Measurements from ENCODE around the gene MUC5AC.
"Not testable (repeated sequence)": the region's sequence is repeated elsewhere in the genome, so short reads cannot be mapped to it uniquely, and the experiment has no call there.

MUC5AC gene

DNA sequence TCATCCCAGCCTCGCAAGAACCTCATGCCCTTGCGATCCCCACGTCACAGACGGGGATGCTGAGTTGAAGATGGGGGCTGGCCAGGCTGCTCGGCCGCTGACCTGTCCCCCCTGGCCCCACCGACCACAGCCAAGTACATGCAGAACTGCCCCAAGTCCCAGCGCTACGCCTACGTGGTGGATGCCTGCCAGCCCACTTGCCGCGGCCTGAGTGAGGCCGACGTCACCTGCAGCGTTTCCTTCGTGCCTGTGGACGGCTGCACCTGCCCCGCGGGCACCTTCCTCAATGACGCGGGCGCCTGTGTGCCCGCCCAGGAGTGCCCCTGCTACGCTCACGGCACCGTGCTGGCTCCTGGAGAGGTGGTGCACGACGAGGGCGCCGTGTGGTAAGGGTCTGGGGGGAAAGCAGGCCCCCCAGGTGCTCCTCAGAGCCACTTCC is 75.1 kb downstream of the MUC5AC start:
- DNase-seq = no peak

GRCh38 chr11:1233351-1234053 is 75.7 kb downstream of the MUC5AC start:
- no peak for DNase-seq

DNA sequence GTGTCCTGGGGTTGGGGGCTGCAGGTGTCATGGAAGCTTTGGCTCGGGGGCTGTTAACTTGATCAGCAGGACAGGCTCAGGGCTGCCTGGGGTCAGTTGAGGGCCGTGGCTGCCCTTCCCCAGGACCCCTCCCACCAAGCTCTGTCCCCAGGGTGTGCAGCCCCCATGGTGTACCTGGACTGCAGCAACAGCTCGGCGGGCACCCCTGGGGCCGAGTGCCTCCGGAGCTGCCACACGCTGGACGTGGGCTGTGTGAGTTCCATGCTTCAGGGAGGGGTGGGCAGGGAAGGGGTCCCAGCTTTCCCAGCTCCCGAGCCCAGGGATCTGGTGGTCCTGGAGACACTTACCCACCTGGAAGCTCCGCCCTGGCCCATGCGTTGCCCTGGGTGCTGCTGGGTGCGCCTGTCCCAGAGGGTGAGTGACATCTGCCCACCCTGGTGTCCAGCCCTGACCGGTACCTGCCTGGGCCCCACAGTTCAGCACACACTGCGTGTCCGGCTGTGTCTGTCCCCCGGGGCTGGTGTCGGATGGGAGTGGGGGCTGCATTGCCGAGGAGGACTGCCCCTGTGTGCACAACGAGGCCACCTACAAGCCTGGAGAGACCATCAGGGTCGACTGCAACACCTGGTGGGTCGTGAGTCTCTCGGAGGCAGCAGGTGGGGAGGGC is 76.4 kb downstream of the MUC5AC start:
- no peak for DNase-seq

- DNase-seq = no peak
Observed at GRCh38 chr11:1234771-1235305, 77.1 kb downstream of the MUC5AC start.

GRCh38 chr11:1235306-1235900 is 77.7 kb downstream of the MUC5AC start:
- DNase-seq = no peak

DNA sequence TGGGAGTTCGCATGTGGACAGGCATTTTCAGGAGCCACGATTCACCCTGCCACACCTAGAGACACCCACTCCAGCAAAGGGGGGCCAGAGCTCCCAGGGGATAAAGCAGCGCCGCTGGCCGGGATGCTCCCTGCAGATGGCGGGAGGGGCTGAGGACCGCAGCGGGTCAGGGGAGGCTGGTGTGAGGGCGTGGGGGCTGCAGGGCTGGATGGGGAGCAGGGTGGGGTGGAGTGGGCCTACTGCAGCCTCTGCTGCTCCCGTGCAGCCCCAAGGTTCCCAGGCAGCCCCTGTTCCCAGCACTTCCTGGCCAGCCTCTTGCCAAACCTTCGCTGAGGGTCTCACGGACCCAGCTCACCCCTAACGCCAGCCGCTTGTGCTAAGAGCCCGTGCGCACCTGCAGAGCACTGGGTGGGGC is 78.2 kb downstream of the MUC5AC start:
- no peak for DNase-seq

DNA sequence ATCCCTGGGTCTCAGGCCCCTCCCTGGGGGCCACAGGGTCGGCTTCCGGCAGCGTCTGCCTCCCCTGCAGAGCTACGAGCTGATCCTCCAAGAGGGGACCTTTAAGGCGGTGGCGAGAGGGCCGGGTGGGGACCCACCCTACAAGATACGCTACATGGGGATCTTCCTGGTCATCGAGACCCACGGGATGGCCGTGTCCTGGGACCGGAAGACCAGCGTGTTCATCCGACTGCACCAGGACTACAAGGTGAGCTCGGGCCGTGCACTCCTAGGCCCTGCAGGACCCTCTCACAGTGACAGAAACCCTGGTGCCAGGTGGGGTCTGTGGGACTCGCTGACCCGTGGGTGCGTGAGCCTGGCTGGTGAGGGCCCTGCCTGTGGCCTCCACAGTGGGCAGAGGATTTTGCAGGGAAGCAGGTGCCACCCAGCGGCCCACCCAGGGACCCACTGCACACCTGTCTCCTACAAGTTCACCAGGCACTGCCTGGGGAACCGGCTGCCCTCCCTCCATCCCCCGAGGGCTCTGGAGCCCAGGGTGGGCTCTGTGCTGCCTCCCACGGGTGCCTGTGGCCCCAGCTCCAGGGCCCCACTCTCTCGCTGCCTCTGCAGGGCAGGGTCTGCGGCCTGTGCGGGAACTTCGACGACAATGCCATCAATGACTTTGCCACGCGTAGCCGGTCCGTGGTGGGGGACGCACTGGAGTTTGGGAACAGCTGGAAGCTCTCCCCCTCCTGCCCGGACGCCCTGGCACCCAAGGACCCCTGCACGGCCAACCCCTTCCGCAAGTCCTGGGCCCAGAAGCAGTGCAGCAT is 78.8 kb downstream of the MUC5AC start:
- no peak for DNase-seq

DNA sequence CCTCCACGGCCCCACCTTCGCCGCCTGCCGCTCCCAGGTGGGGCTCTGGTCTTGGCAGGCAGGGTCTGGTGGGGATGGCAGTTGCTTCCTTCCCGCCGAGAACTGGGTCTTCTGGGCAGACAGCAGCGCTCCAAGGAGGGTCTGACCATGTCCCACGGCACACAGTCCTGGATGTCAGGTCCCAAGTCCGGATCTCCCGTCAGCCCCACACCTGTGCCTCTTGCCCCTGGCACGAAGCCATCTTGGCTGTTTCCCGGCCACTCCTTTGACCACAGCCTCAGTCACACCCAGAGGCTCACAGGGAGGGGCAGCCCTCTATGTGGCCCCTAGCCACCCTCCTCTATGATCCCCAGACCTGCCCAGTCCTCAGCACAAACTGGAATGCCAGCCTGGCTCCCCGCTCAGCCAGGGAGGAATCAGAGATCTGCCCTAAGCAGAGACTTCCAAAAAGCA is 79.4 kb downstream of the MUC5AC start:
- no peak for DNase-seq

DNA sequence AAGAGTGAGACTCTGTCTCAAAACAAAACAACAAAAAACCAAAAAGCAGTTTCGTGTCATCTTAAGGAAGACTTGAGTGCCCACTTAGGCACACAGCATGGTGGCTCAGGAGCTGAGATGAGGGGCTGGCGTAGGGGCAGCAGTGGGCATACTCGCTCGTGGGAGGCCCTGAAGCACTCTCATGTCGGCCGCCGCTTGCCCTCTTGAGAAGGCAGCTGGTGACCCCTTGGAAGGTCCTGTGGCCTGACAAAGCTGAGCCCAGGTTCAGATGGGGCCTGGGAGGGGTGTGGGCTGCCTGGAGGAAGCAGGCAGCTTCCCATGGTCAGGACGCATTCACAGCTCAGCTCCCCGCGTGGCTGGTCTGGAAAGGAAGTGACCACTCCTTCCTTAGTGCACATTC is 80.1 kb downstream of the MUC5AC start:
- no peak for DNase-seq

DNA sequence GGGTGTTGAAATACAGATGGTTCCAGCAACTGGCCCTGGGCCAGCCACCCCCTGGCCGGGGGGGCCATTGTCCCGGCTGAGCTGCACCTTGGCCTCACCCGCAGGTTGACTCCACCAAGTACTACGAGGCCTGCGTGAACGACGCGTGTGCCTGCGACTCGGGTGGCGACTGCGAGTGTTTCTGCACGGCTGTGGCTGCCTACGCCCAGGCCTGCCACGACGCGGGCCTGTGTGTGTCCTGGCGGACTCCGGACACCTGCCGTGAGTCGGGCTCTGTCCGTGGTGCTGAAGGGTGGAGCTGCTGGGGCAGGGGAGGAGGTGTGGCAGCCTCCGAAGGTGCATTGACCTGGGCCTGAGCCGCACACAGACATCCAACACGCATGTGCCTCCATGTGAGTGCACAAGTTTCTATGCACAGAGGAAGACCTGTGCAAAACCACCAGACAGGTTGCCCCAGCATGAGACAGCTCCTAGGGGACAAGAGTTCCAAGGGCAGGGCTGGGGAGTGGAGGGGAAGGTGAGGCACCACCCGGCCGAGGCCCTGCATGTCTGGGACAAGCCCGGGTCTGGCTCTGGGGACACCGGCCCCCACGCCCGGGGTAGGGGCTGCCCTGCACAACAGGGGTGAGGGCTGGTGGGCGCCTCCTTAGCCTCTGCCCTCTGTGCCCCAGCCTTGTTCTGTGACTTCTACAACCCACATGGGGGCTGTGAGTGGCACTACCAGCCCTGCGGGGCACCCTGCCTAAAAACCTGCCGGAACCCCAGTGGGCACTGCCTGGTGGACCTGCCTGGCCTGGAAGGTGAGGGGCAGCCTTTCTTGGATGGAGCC is 81.2 kb downstream of the MUC5AC start:
- DNase-seq = no peak

GRCh38 chr11:1239596-1240205 is 81.9 kb downstream of the MUC5AC start:
- DNase-seq = no peak

GRCh38 chr11:1240771-1241170 is 83.0 kb downstream of the MUC5AC start:
- no peak for DNase-seq

- DNase-seq = no peak
Observed at GRCh38 chr11:1241706-1242105, 84.0 kb downstream of the MUC5AC start.

- no peak for DNase-seq
Observed at GRCh38 chr11:1242289-1242688, 84.5 kb downstream of the MUC5AC start.

DNA sequence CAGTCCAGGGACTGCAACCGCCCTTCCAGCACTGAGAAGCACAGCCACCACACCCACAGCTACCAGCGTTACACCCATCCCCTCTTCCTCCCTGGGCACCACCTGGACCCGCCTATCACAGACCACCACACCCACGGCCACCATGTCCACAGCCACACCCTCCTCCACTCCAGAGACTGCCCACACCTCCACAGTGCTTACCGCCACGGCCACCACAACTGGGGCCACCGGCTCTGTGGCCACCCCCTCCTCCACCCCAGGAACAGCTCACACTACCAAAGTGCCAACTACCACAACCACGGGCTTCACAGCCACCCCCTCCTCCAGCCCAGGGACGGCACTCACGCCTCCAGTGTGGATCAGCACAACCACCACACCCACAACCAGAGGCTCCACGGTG is 85.0 kb downstream of the MUC5AC start:
- not testable (repeated sequence) for DNase-seq

- not testable (repeated sequence) for DNase-seq
Observed at GRCh38 chr11:1243521-1243920, 85.8 kb downstream of the MUC5AC start.

- not testable (repeated sequence) for DNase-seq
Observed at GRCh38 chr11:1244557-1244956, 86.8 kb downstream of the MUC5AC start.

- not testable (repeated sequence) for DNase-seq
Observed at GRCh38 chr11:1245717-1246116, 88.0 kb downstream of the MUC5AC start.

GRCh38 chr11:1246301-1246700 is 88.5 kb downstream of the MUC5AC start:
- DNase-seq = not testable (repeated sequence)

DNA sequence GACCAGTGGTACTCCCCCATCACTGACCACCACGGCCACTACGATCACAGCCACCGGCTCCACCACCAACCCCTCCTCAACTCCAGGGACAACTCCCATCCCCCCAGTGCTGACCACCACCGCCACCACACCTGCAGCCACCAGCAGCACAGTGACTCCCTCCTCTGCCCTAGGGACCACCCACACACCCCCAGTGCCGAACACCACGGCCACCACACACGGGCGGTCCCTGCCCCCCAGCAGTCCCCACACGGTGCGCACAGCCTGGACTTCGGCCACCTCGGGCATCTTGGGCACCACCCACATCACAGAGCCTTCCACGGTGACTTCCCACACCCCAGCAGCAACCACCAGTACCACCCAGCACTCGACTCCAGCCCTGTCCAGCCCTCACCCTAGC is 89.3 kb downstream of the MUC5AC start:
- not testable (repeated sequence) for DNase-seq
